Muscle of leg (tissue), 11 donors: ENCODE data around the gene SLC35F1. TPM values are rescaled to one million over a fixed set of nuclear protein-coding genes. Genes with fewer than 3 reads are reported as not detected.

ENCODE experiments used
- DNase-seq: peaks from one replicate; pipeline ENCODE4 v3.0.0; 2013
- H3K27ac ChIP-seq: one replicate; pipeline ENCODE4 v1.5.1; 2013; ENCODE audit warnings: mild to moderate bottlenecking, low read length, control low read depth
- H3K27me3 ChIP-seq: one replicate; pipeline ENCODE4 v1.6.1; 2013; ENCODE audit warnings: low read length; ENCODE audit not compliant: control insufficient read depth, insufficient read depth
- H3K36me3 ChIP-seq: one replicate; pipeline ENCODE4 v1.6.1; 2013; ENCODE audit warnings: low read length; ENCODE audit not compliant: control insufficient read depth, insufficient read depth
- H3K4me1 ChIP-seq: one replicate; pipeline ENCODE4 v1.6.1; 2013; ENCODE audit warnings: low read length; ENCODE audit not compliant: control insufficient read depth, insufficient read depth
- H3K4me3 ChIP-seq: one replicate; pipeline ENCODE4 v1.5.1; 2013; ENCODE audit warnings: low read length, control low read depth
- H3K9me3 ChIP-seq: replicated peaks from 2 replicates; pipeline ENCODE4 v1.6.1; 2013; ENCODE audit warnings: low read depth, low read length; ENCODE audit not compliant: control insufficient read depth
- WGBS: methylation state at CpG from one replicate; pipeline ENCODE4 v1.1.5; 2013; ENCODE audit warnings: missing lambda C conversion rate; ENCODE audit not compliant: insufficient coverage; 5-methylcytosine and 5-hydroxymethylcytosine counted together
- polyA plus RNA-seq, 8 donors: library from polyadenylated mRNA; unstranded; fragments of 120-200 nt; gene quantifications; one replicate each; pipeline versions ENCODE4 v1.2.1 to v1.2.3, GENCODE V29; 2013; ENCODE audit warnings: inconsistent platforms in 1 of 8, low replicate concordance in 1 of 8; ENCODE audit not compliant: insufficient read length in 8 of 8, insufficient read depth in 1 of 8
- total RNA-seq: library from RNA; stranded (reverse); fragments of 120-200 nt; gene quantifications from one replicate; pipeline ENCODE4 v1.2.4, GENCODE V29; 2013

The SLC35F1 gene
- total and polyA plus RNA-seq, 9 donors: 1.5 to 6.2 (median 2.1) TPM

- H3K4me3 ChIP-seq: no peak overlapping the region
- DNase-seq: peak; percentile 43
- H3K4me1 ChIP-seq: peaks cover 3% of the 10 kb centered on the region
- H3K27ac ChIP-seq: peak overlapping the region; percentile 17
- no peaks in the 10 kb centered on the region for H3K9me3 ChIP-seq
- H3K36me3 ChIP-seq: no peaks in the 10 kb centered on the region
- no peaks in the 10 kb centered on the region for H3K27me3 ChIP-seq
Observed at GRCh38 chr6:118295336-118295735, 388.3 kb downstream of the SLC35F1 start.

GRCh38 chr6:118296129-118296901 is 389.3 kb downstream of the SLC35F1 start:
- Histone ChIP-seq H3K4me3 (no peak overlapping the region), H3K27ac (peak overlapping the region; percentile 4), H3K27me3 (no peaks in the 10 kb centered on the region), H3K36me3 (no peaks in the 10 kb centered on the region), H3K4me1 (peaks cover 3% of the 10 kb centered on the region), H3K9me3 (no peaks in the 10 kb centered on the region)
- no peak for DNase-seq
- 84% methylated on average over 4 of the region's 5 CpGs for WGBS

- no peaks in the 10 kb centered on the region for H3K27me3 ChIP-seq
- H3K27ac ChIP-seq: no peak overlapping the region
- no peaks in the 10 kb centered on the region for H3K4me1 ChIP-seq
- 80% methylated on average over 1 of the region's 2 CpGs for WGBS
- H3K9me3 ChIP-seq: no peaks in the 10 kb centered on the region
- no peak overlapping the region for H3K4me3 ChIP-seq
- no peaks in the 10 kb centered on the region for H3K36me3 ChIP-seq
- no peak for DNase-seq
Observed at GRCh38 chr6:118297821-118298220, 390.8 kb downstream of the SLC35F1 start.

- Histone ChIP-seq H3K36me3 (no peaks in the 10 kb centered on the region), H3K4me1 (no peaks in the 10 kb centered on the region), H3K9me3 (no peaks in the 10 kb centered on the region), H3K27me3 (no peaks in the 10 kb centered on the region), H3K4me3 (no peak overlapping the region), H3K27ac (no peak overlapping the region)
- DNase-seq: no peak
- 80% methylated on average over 1 of the region's 8 CpGs for WGBS
Observed at GRCh38 chr6:118298476-118299427, 391.7 kb downstream of the SLC35F1 start.

GRCh38 chr6:118299457-118299856 is 392.4 kb downstream of the SLC35F1 start:
- WGBS: 90% methylated on average over 2 of the region's 4 CpGs
- no peak for DNase-seq
- Histone ChIP-seq H3K27me3 (no peaks in the 10 kb centered on the region), H3K9me3 (no peaks in the 10 kb centered on the region), H3K4me1 (no peaks in the 10 kb centered on the region), H3K36me3 (no peaks in the 10 kb centered on the region), H3K4me3 (no peak overlapping the region), H3K27ac (no peak overlapping the region)

GRCh38 chr6:118304321-118304720 is 397.3 kb downstream of the SLC35F1 start:
- H3K27me3 ChIP-seq: no peaks in the 10 kb centered on the region
- H3K4me3 ChIP-seq: no peak overlapping the region
- H3K4me1 ChIP-seq: peaks cover 4% of the 10 kb centered on the region
- H3K27ac ChIP-seq: no peak overlapping the region
- no peaks in the 10 kb centered on the region for H3K9me3 ChIP-seq
- WGBS: no CpG with 5 or more reads among the region's 1 CpG
- no peaks in the 10 kb centered on the region for H3K36me3 ChIP-seq
- no peak for DNase-seq

- Histone ChIP-seq H3K36me3 (no peaks in the 10 kb centered on the region), H3K4me1 (peaks cover 4% of the 10 kb centered on the region), H3K4me3 (no peak overlapping the region), H3K27me3 (no peaks in the 10 kb centered on the region), H3K9me3 (no peaks in the 10 kb centered on the region), H3K27ac (no peak overlapping the region)
- WGBS: 100% methylated on average over 1 of the region's 1 CpG
- no peak for DNase-seq
Observed at GRCh38 chr6:118305081-118305480, 398.0 kb downstream of the SLC35F1 start.

- Histone ChIP-seq H3K9me3 (no peaks in the 10 kb centered on the region), H3K4me1 (peaks cover 4% of the 10 kb centered on the region), H3K27ac (no peak overlapping the region), H3K27me3 (no peaks in the 10 kb centered on the region), H3K36me3 (no peaks in the 10 kb centered on the region), H3K4me3 (no peak overlapping the region)
- no peak for DNase-seq
- 67% methylated on average over 1 of the region's 6 CpGs for WGBS
Observed at GRCh38 chr6:118306392-118307238, 399.6 kb downstream of the SLC35F1 start.

- DNase-seq: peak; percentile 35
- H3K36me3 ChIP-seq: no peaks in the 10 kb centered on the region
- peaks cover 4% of the 10 kb centered on the region for H3K4me1 ChIP-seq
- no peak overlapping the region for H3K4me3 ChIP-seq
- H3K27ac ChIP-seq: no peak overlapping the region
- no peaks in the 10 kb centered on the region for H3K27me3 ChIP-seq
- WGBS: 52% methylated on average over 5 of the region's 8 CpGs
- H3K9me3 ChIP-seq: no peaks in the 10 kb centered on the region
Observed at GRCh38 chr6:118307581-118307980, 400.5 kb downstream of the SLC35F1 start.
